IMR-90 (cell line): ENCODE results near the gene DRD4. TPM values are rescaled to one million over a fixed set of nuclear protein-coding genes. Genes with fewer than 3 reads are reported as not detected.
A peak's percentile ranks its signal among the peaks of the same experiment; 100 is the strongest.

Source experiments
- ATAC-seq: fragments of 200-7000 bp; cut with Tn5 transposase; 2 replicates; pipeline ENCODE4 v1.9.1; 2020; ENCODE audit warnings: low read depth, mild to moderate bottlenecking, moderate library complexity
- BruUV-seq: library from RNA; stranded (reverse); fragments of 400-500 nt; replicated peaks from 2 replicates; lab custom pipeline; 2021; lab: Mats Ljungman, UMichigan
- CTCF ChIA-PET: fragments of 300-600 bp; formaldehyde crosslinking; extraction: SDS; loops from one replicate; lab custom pipeline; 2021; ENCODE audit warnings: antibody characterized with exemption; lab: Yijun Ruan, JAX
- POLR2A ChIA-PET: fragments of 300-600 bp; sonication (Branson Sonifier 250); formaldehyde crosslinking; loops from one replicate; lab custom pipeline; 2022; ENCODE audit warnings: antibody characterized with exemption; ENCODE audit not compliant: unreplicated experiment; lab: Charles Lee
- DNase-seq: peaks from one replicate; pipeline ENCODE4 v3.0.0; 2013
- H2AFZ ChIP-seq: replicated peaks from 2 replicates; pipeline ENCODE3; 2013; ENCODE audit warnings: low read length, mild to moderate bottlenecking; ENCODE audit not compliant: poor library complexity
- H2AK5ac ChIP-seq: 2 replicates; pipeline ENCODE4 v1.6.1; 2013; ENCODE audit warnings: low read depth, low read length, inconsistent platforms
- H2AK9ac ChIP-seq: replicated peaks from 2 replicates; pipeline ENCODE3; 2013; ENCODE audit warnings: mild to moderate bottlenecking, low read depth, low read length, moderate library complexity; ENCODE audit not compliant: poor library complexity
- H2BK120ac ChIP-seq: 2 replicates; pipeline ENCODE4 v1.6.1; 2013; ENCODE audit warnings: low read depth, low read length, inconsistent platforms
- H2BK15ac ChIP-seq: 3 replicates; pipeline ENCODE4 v1.6.1; 2013; ENCODE audit warnings: low read depth, low read length, inconsistent platforms
- H2BK20ac ChIP-seq: 2 replicates; pipeline ENCODE4 v1.6.1; 2013; ENCODE audit warnings: low read depth, mild to moderate bottlenecking, inconsistent platforms, low read length, moderate library complexity
- H2BK5ac ChIP-seq: 2 replicates; pipeline ENCODE4 v1.6.1; 2013; ENCODE audit warnings: mild to moderate bottlenecking, low read depth, low read length, inconsistent platforms; ENCODE audit not compliant: poor library complexity, severe bottlenecking
- H3K14ac ChIP-seq: replicated peaks from 2 replicates; pipeline ENCODE4 v1.6.1; 2013; ENCODE audit warnings: low read depth, low read length, inconsistent platforms
- H3K18ac ChIP-seq: 2 replicates; pipeline ENCODE4 v1.6.1; 2013; ENCODE audit warnings: low read depth, low read length, control low read depth
- H3K23ac ChIP-seq: 2 replicates; pipeline ENCODE4 v1.6.1; 2013; ENCODE audit warnings: low read depth, low read length, inconsistent platforms
- H3K27ac ChIP-seq: 2 replicates; pipeline ENCODE4 v1.5.1; 2013; ENCODE audit warnings: mild to moderate bottlenecking, control low read depth, low read length; ENCODE audit not compliant: insufficient read depth
- H3K27me3 ChIP-seq: 2 replicates; pipeline ENCODE4 v1.6.1; 2013; ENCODE audit warnings: low read length; ENCODE audit not compliant: control insufficient read depth, insufficient read depth
- H3K36me3 ChIP-seq: 2 replicates; pipeline ENCODE4 v1.6.1; 2013; ENCODE audit warnings: low read length, mixed read lengths; ENCODE audit not compliant: control insufficient read depth, insufficient read depth
- H3K4ac ChIP-seq: 2 replicates; pipeline ENCODE4 v1.6.1; 2013; ENCODE audit warnings: low read depth, low read length, inconsistent platforms
- H3K4me1 ChIP-seq: 2 replicates; pipeline ENCODE4 v1.6.1; 2013; ENCODE audit warnings: low read length, mixed read lengths; ENCODE audit not compliant: control insufficient read depth, insufficient read depth
- H3K4me2 ChIP-seq: 2 replicates; pipeline ENCODE4 v1.6.1; 2013; ENCODE audit warnings: low read depth, mild to moderate bottlenecking, control low read depth, low read length, moderate library complexity
- H3K4me3 ChIP-seq: 2 replicates; pipeline ENCODE4 v1.5.1; 2013; ENCODE audit warnings: low read depth, mild to moderate bottlenecking, control low read depth, low read length, moderate library complexity; ENCODE audit not compliant: insufficient read depth
- H3K56ac ChIP-seq: 2 replicates; pipeline ENCODE4 v1.6.1; 2013; ENCODE audit warnings: low read length, inconsistent platforms; ENCODE audit not compliant: insufficient read depth; ENCODE audit errors: extremely low read depth
- H3K79me1 ChIP-seq, 2 experiments: 2 replicates each; pipeline ENCODE4 v1.6.1; 2013; ENCODE audit warnings: low read length in 2 of 2, inconsistent platforms in 1 of 2, low read depth in 1 of 2
- H3K9ac ChIP-seq: 2 replicates; pipeline ENCODE4 v1.6.1; 2013; ENCODE audit warnings: low read depth, low read length, control low read depth
- H3K9me1 ChIP-seq: 2 replicates; pipeline ENCODE4 v1.6.1; 2013; ENCODE audit warnings: low read length, inconsistent platforms; ENCODE audit not compliant: insufficient read depth
- H3K9me3 ChIP-seq: 2 replicates; pipeline ENCODE4 v1.6.1; 2013; ENCODE audit warnings: low read length; ENCODE audit not compliant: control insufficient read depth, insufficient read depth
- H4K20me1 ChIP-seq: 2 replicates; pipeline ENCODE4 v1.6.1; 2013; ENCODE audit warnings: low read length, inconsistent platforms; ENCODE audit not compliant: insufficient read depth
- H4K5ac ChIP-seq: 2 replicates; pipeline ENCODE4 v1.6.1; 2013; ENCODE audit warnings: mild to moderate bottlenecking, low read depth, low read length, control low read depth
- H4K8ac ChIP-seq, 2 experiments: 2 replicates each; pipeline ENCODE4 v1.6.1; 2013; ENCODE audit warnings: low read depth in 2 of 2, low read length in 2 of 2, control low read depth in 1 of 2, inconsistent platforms in 1 of 2
- H4K91ac ChIP-seq: 2 replicates; pipeline ENCODE4 v1.6.1; 2013; ENCODE audit warnings: low read depth, low read length, inconsistent platforms; ENCODE audit not compliant: insufficient read depth
- BHLHE40 ChIP-seq: fragments of 150-350 bp; IDR thresholded peaks from 2 replicates; pipeline ENCODE4 v1.6.1; 2016; ENCODE audit warnings: mild to moderate bottlenecking, low read depth, low read length
- CEBPB ChIP-seq: IDR thresholded peaks from 2 replicates; pipeline ENCODE4 v1.6.1; 2012; ENCODE audit warnings: low read depth, low read length, improper control_type of control experiment
- CHD1 ChIP-seq: IDR thresholded peaks from 2 replicates; pipeline ENCODE4 v1.6.1; 2012; ENCODE audit warnings: low read depth, low read length, improper control_type of control experiment
- CTCF ChIP-seq: conservative IDR thresholded peaks from 2 replicates; pipeline ENCODE4 v1.5.1; 2012; ENCODE audit warnings: mild to moderate bottlenecking, low read depth, low read length, improper control_type of control experiment
- ELK1 ChIP-seq: fragments of 150-350 bp; IDR thresholded peaks from 2 replicates; pipeline ENCODE4 v1.6.1; 2016; ENCODE audit warnings: low read depth, mild to moderate bottlenecking, low read length, moderate library complexity, borderline replicate concordance
- FOS ChIP-seq: fragments of 150-350 bp; IDR thresholded peaks from 2 replicates; pipeline ENCODE4 v1.6.1; 2016; ENCODE audit warnings: low read depth, low read length
- MAZ ChIP-seq: IDR thresholded peaks from 2 replicates; pipeline ENCODE4 v1.6.1; 2012; ENCODE audit warnings: low read depth, mild to moderate bottlenecking, low read length, improper control_type of control experiment, moderate library complexity, borderline replicate concordance
- MXI1 ChIP-seq: IDR thresholded peaks from 2 replicates; pipeline ENCODE4 v1.6.1; 2012; ENCODE audit warnings: low read depth, mild to moderate bottlenecking, low read length, moderate library complexity, borderline replicate concordance
- RAD21 ChIP-seq: IDR thresholded peaks from 2 replicates; pipeline ENCODE4 v1.6.1; 2012; ENCODE audit warnings: low read length, improper control_type of control experiment
- RCOR1 ChIP-seq: IDR thresholded peaks from 2 replicates; pipeline ENCODE4 v1.6.1; 2012; ENCODE audit warnings: mild to moderate bottlenecking, low read length, improper control_type of control experiment; ENCODE audit not compliant: insufficient replicate concordance
- USF2 ChIP-seq: fragments of 150-350 bp; IDR thresholded peaks from 2 replicates; pipeline ENCODE4 v1.6.1; 2017; ENCODE audit warnings: mild to moderate bottlenecking, antibody characterized with exemption, low read length, low read depth
- WGBS, 2 experiments: methylation state at CpG; one replicate each; pipeline versions ENCODE4 v1.1.5 to v1.1.7; 2013; ENCODE audit warnings: missing lambda C conversion rate in 2 of 2; ENCODE audit not compliant: insufficient read length in 1 of 2; ENCODE audit errors: extremely low coverage in 2 of 2; 5-methylcytosine and 5-hydroxymethylcytosine counted together
- dilution Hi-C: fragments of 300-500 bp; cut with HindIII; formaldehyde crosslinking; loops from one replicate; pipeline ENCODE4 v1.14.3; 2018; ENCODE audit warnings: low sequenced_read_pairs; ENCODE audit not compliant: unreplicated experiment
- in situ Hi-C: fragments of 300-500 bp; cut with MboI; formaldehyde crosslinking; loops from 3 replicates; pipeline ENCODE4 v1.14.3; 2019; ENCODE audit warnings: low sequenced_read_pairs, inconsistent platforms, mixed read lengths
- intact Hi-C: fragments of 100-400 bp; cut with micrococcal nuclease; formaldehyde crosslinking; loops from 2 replicates; pipeline ENCODE4 v1.10.0; 2022
- polyA plus RNA-seq, 3 experiments: library from polyadenylated mRNA; depleted of rRNA; stranded (reverse); fragments of >200 nt; gene quantifications; 2 replicates each; pipeline ENCODE4 v1.2.3, GENCODE V29; 2012; ENCODE audit warnings: low replicate concordance in 1 of 3
- total RNA-seq: library from RNA; depleted of rRNA; stranded (reverse); fragments of >200 nt; gene quantifications from 2 replicates; pipeline ENCODE4 v1.2.3, GENCODE V29; 2012

DRD4 gene
- total and polyA plus RNA-seq, 2 of the 4 experiments (the other 2 are of a cell fraction), result not detected

GRCh38 chr11:660681-661444 lies 23.8 kb downstream of the DRD4 start (continued):
- no peak for TF ChIP-seq RAD21

GRCh38 chr11:662689-663274 lies 25.7 kb downstream of the DRD4 start:
- Histone ChIP-seq H4K8ac (no peak overlapping the region; a peak in 1 of 4 replicates), H2BK20ac (no peak overlapping the region), H2AFZ (no peak overlapping the region), H3K27me3 (no peaks in the 10 kb centered on the region), H3K14ac (no peak overlapping the region), H3K27ac (no peak overlapping the region), H2AK9ac (no peak overlapping the region), H3K79me1 (peaks cover 13 to 23% of the 10 kb centered on the region in 2 experiments; a peak in 2 of 4 replicates), H3K18ac (no peak overlapping the region), H3K4ac (no peak overlapping the region), H2BK5ac (no peak overlapping the region), H3K23ac (no peak overlapping the region), H4K20me1 (peaks cover 8% of the 10 kb centered on the region), H3K4me3 (no peak overlapping the region), H2AK5ac (no peak overlapping the region), H3K4me2 (no peak overlapping the region), H4K5ac (no peak overlapping the region), H2BK15ac (no peak overlapping the region), H3K36me3 (peaks cover 24% of the 10 kb centered on the region), H2BK120ac (no peak overlapping the region), H3K56ac (no peak overlapping the region), H3K9me1 (no peaks in the 10 kb centered on the region), H3K9me3 (no peaks in the 10 kb centered on the region), H3K4me1 (peaks cover 5% of the 10 kb centered on the region; the same call in 1 of the 2 replicates), H3K9ac (no peak overlapping the region), H4K91ac (no peak overlapping the region)
- CTCF ChIA-PET, result no interaction called here
- in situ Hi-C loops, result loop anchor here (5.0 kb wide), 1 partner anchor 75 kb away; no protein-coding TSS in a partner anchor
- 35% methylated on average over 7 of the region's 15 CpGs; no CpG with 5 or more reads in 1 of the 2 experiments for WGBS, 2 experiments
- POLR2A ChIA-PET, result no interaction called here
- dilution Hi-C loops, result no loop called here
- intact Hi-C loops, result loop anchor here (1.0 kb wide), 2 partner anchors 61 to 121 kb away; no protein-coding TSS in a partner anchor
- ATAC-seq (peak; percentile 90), DNase-seq (peak; percentile 47)
- BruUV-seq, result no TSS peak
- TF ChIP-seq USF2, result no peak
- TF ChIP-seq MAZ, result no peak
- no peak for TF ChIP-seq MXI1
- no peak for TF ChIP-seq ELK1
- no peak for TF ChIP-seq RCOR1
- TF ChIP-seq BHLHE40, result no peak
- TF ChIP-seq FOS, result no peak
- TF ChIP-seq CEBPB, result no peak
- TF ChIP-seq CTCF, result peak; percentile 71
- TF ChIP-seq CHD1, result no peak
